DMS 273 treated with DMSO at 0.1 percent for 48 hours (cell line): ENCODE data around the gene ZNF800.

Experiments
- DNase-seq: peaks from one replicate; lab custom pipeline; 2025; lab: John Stamatoyannopoulos, UW

The ZNF800 gene

GRCh38 chr7:127347567-127348246 is 44.8 kb downstream of the ZNF800 start:
- DNase-seq = peak; percentile 43

- DNase-seq = no peak
Measured at GRCh38 chr7:127346575-127347256, 45.8 kb downstream of the ZNF800 start.

- DNase-seq = no peak
Measured at GRCh38 chr7:127342596-127342995, 49.9 kb downstream of the ZNF800 start.

GRCh38 chr7:127338122-127338521 is 54.4 kb downstream of the ZNF800 start:
- no peak for DNase-seq

GRCh38 chr7:127337581-127337980 is 54.9 kb downstream of the ZNF800 start:
- no peak for DNase-seq

- no peak for DNase-seq
Measured at GRCh38 chr7:127336458-127336857, 56.0 kb downstream of the ZNF800 start.

GRCh38 chr7:127332880-127333279 is 59.6 kb downstream of the ZNF800 start:
- DNase-seq = no peak

DNA sequence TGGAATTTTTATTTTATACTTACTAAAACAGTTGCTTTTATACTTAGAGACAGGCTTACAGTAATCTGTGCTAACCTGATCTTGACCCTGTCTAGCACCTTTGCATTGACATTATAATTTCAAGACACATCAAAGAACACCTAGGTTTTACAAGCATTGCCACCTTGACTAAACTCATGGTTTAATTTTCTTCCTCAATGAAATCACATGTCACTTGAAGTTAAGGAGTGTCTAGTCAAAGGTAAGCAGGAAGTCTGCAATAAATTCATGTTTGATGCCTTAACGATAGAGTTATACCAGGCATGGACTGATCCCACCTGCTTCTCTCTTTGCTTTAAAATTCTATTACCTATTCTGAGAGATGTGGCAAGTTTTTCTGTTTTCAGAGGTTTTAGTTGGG is 62.4 kb downstream of the ZNF800 start:
- no peak for DNase-seq

GRCh38 chr7:127322832-127323493 is 69.5 kb downstream of the ZNF800 start:
- no peak for DNase-seq

DNA sequence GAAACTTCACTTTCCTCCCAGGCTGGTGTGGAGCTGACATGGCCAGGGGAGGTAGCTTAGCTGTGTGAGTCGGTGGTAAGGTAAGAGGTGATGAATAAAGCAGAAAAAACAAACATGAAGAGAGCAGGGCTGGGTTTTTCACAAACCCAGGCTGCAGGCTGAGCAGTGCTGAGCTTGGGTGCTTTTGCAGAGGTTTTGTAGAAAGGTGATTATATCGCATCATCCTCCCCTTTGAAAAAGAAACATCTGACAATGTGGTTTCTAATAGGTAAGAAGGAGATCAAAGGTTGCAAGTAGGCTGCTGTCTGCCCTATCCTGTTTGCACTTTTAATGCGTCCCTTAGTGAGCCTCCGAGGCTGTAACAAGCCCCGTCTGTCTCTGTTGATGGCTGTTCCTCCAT is 70.2 kb downstream of the ZNF800 start:
- DNase-seq = no peak

GRCh38 chr7:127320974-127321373 is 71.5 kb downstream of the ZNF800 start:
- DNase-seq = no peak
